Gastroesophageal sphincter (tissue), 3 donors: ENCODE results near the gene LMTK2.

ENCODE experiments used
- CTCF ChIP-seq, 4 experiments: fragments of 200-600 bp in 2 of 4; fragments of 450-650 bp in 2 of 4; sonication (generic) in 1 of 4; IDR thresholded peaks; one replicate each; pipeline ENCODE4 v1.5.1; 2017 to 2019; ENCODE audit warnings: antibody characterized with exemption in 4 of 4, mild to moderate bottlenecking in 2 of 4, moderate library complexity in 2 of 4
- EP300 ChIP-seq: sonication (generic); formaldehyde crosslinking; IDR thresholded peaks from one replicate; pipeline ENCODE4 v1.6.1; 2017; ENCODE audit warnings: antibody characterized with exemption, mild to moderate bottlenecking
- POLR2A ChIP-seq, 2 donors: fragments of 450-650 bp; IDR thresholded peaks; one replicate each; pipeline ENCODE4 v1.6.1; 2017; ENCODE audit warnings: antibody characterized with exemption in 2 of 2, mild to moderate bottlenecking in 2 of 2, moderate library complexity in 1 of 2
- POLR2AphosphoS5 ChIP-seq: sonication (generic); formaldehyde crosslinking; IDR thresholded peaks from one replicate; pipeline ENCODE4 v1.6.1; 2017; ENCODE audit warnings: antibody characterized with exemption

- TF ChIP-seq CTCF (IDR thresholded peaks at IDR 0.05), result no peak
- TF ChIP-seq POLR2AphosphoS5, result no peak
- no peak for TF ChIP-seq POLR2A (IDR thresholded peaks at IDR 0.05)
- no peak for TF ChIP-seq EP300
These were observed 25.3 kb upstream of the LMTK2 start for GRCh38 chr7:98081319-98081718.
